WTC11 (cell line): ENCODE results near the gene LUC7L3.

Experiments
- AFF4 ChIP-seq: sonication (generic); formaldehyde crosslinking; IDR thresholded peaks from 2 replicates; pipeline ENCODE4 v1.8.1; 2023; ENCODE audit warnings: mild to moderate bottlenecking, missing genetic modification reagents, borderline replicate concordance
- ATF1 ChIP-seq: sonication (generic); formaldehyde crosslinking; IDR thresholded peaks from 2 replicates; pipeline ENCODE4 v1.8.1; 2023; ENCODE audit warnings: mild to moderate bottlenecking, moderate library complexity, missing genetic modification reagents
- CREM ChIP-seq: sonication (generic); formaldehyde crosslinking; IDR thresholded peaks from 2 replicates; pipeline ENCODE4 v1.8.1; 2022; ENCODE audit warnings: mild to moderate bottlenecking, missing genetic modification reagents, moderate library complexity
- CTCF ChIP-seq: fragments of 200-600 bp; IDR thresholded peaks from 2 replicates; pipeline ENCODE4 v1.8.0; 2022; ENCODE audit warnings: antibody characterized with exemption
- E2F1 ChIP-seq: sonication (generic); formaldehyde crosslinking; IDR thresholded peaks from 2 replicates; pipeline ENCODE4 v1.8.0; 2022; ENCODE audit warnings: mild to moderate bottlenecking, missing genetic modification reagents
- MAX ChIP-seq: sonication (generic); formaldehyde crosslinking; IDR thresholded peaks from 2 replicates; pipeline ENCODE4 v1.8.0; 2022; ENCODE audit warnings: mild to moderate bottlenecking, missing genetic modification reagents
- MYBL2 ChIP-seq: sonication (generic); formaldehyde crosslinking; IDR thresholded peaks from 2 replicates; pipeline ENCODE4 v1.8.1; 2023; ENCODE audit warnings: mild to moderate bottlenecking, moderate library complexity, missing genetic modification reagents
- RELA ChIP-seq: sonication (generic); formaldehyde crosslinking; IDR thresholded peaks from 2 replicates; pipeline ENCODE4 v1.8.1; 2022; ENCODE audit warnings: missing genetic modification reagents, mild to moderate bottlenecking, borderline replicate concordance
- TEAD4 ChIP-seq: sonication (generic); formaldehyde crosslinking; IDR thresholded peaks from 2 replicates; pipeline ENCODE4 v1.8.0; 2022; ENCODE audit warnings: mild to moderate bottlenecking, missing genetic modification reagents
- ZNF219 ChIP-seq: sonication (generic); formaldehyde crosslinking; IDR thresholded peaks from 2 replicates; pipeline ENCODE4 v1.8.0; 2023; ENCODE audit warnings: missing genetic modification reagents, mild to moderate bottlenecking, borderline replicate concordance

- TF ChIP-seq TEAD4: no peak
- TF ChIP-seq CREM (CRISPR knock-in tag): no peak
- TF ChIP-seq CTCF: no peak
- no peak for TF ChIP-seq MYBL2 (CRISPR knock-in tag)
- TF ChIP-seq AFF4 (CRISPR knock-in tag): no peak
- TF ChIP-seq E2F1: no peak
- TF ChIP-seq RELA (CRISPR knock-in tag): no peak
- TF ChIP-seq ZNF219 (CRISPR knock-in tag): no peak
- no peak for TF ChIP-seq MAX (CRISPR knock-in tag)
- TF ChIP-seq ATF1 (CRISPR knock-in tag): no peak
Measured at GRCh38 chr17:50797135-50797810, 77.9 kb downstream of the LUC7L3 start.
